Thyroid gland (tissue), 4 donors: Measurements from ENCODE around the gene DNAJA3. TPM values are rescaled to one million over a fixed set of nuclear protein-coding genes. Genes with fewer than 3 reads are reported as not detected.

Experiments
- DNase-seq, 2 donors: peaks; one replicate each; pipeline ENCODE4 v3.0.0-alpha.2; 2019
- H3K27ac ChIP-seq, 3 donors: fragments of 200-600 bp; sonication (generic); 1 replicate in 2 of 3; 2 replicates in 1 of 3; pipeline ENCODE4 v1.5.1; 2016 to 2019; ENCODE audit warnings: mild to moderate bottlenecking in 1 of 3, moderate library complexity in 1 of 3
- H3K27me3 ChIP-seq: fragments of 200-600 bp; sonication (generic); one replicate; pipeline ENCODE4 v1.5.1; 2019
- H3K36me3 ChIP-seq, 2 donors: fragments of 200-600 bp; sonication (generic); one replicate each; pipeline ENCODE4 v1.5.1; 2016 to 2019
- H3K4me1 ChIP-seq, 2 donors: fragments of 200-600 bp; sonication (generic); one replicate each; pipeline ENCODE4 v1.5.1; 2017 to 2019
- H3K4me3 ChIP-seq, 3 donors: fragments of 200-600 bp; sonication (generic); replicated peaks in 1 of 3; 1 replicate in 2 of 3; 2 replicates in 1 of 3; pipeline ENCODE4 v1.5.1; 2016; ENCODE audit warnings: mild to moderate bottlenecking in 1 of 3
- H3K9me3 ChIP-seq: fragments of 200-600 bp; sonication (generic); one replicate; pipeline ENCODE4 v1.5.1; 2017
- CTCF ChIP-seq, 6 experiments: fragments of 200-600 bp in 3 of 6; fragments of 450-650 bp in 3 of 6; sonication (generic) in 3 of 6; IDR thresholded peaks; one replicate each; pipeline ENCODE4 v1.5.1; 2016 to 2019; ENCODE audit warnings: antibody characterized with exemption in 6 of 6, mild to moderate bottlenecking in 2 of 6, inconsistent platforms in 1 of 6, moderate library complexity in 1 of 6
- POLR2A ChIP-seq, 2 donors: fragments of 450-650 bp; IDR thresholded peaks; one replicate each; pipeline ENCODE4 v1.6.1; 2017; ENCODE audit warnings: antibody characterized with exemption in 2 of 2, mild to moderate bottlenecking in 2 of 2, moderate library complexity in 1 of 2
- whole genome bisulfite sequencing, 2 donors: methylation state at CpG; one replicate each; pipeline ENCODE4 v1.1.5; 2017; 5-methylcytosine and 5-hydroxymethylcytosine counted together
- intact Hi-C: fragments of 100-400 bp; cut with DNase I; formaldehyde crosslinking; loops from one replicate; pipeline ENCODE4 v1.15.1; 2023
- total RNA-seq, 4 donors: library from RNA; depleted of rRNA; stranded (reverse); fragments of >200 nt; gene quantifications; one replicate each; pipeline ENCODE4 v1.2.3, GENCODE V29; 2016

The DNAJA3 gene
- total RNA-seq, 4 donors from 2014 or later: 41.0 to 61.0 (median 51.0) TPM

- no peak overlapping the region for H3K27ac ChIP-seq
- intact Hi-C loops: no loop called here
- peaks cover 0 to 12% of the 10 kb centered on the region in 2 donors for H3K36me3 ChIP-seq
- peaks cover 20 to 39% of the 10 kb centered on the region in 2 donors for H3K4me1 ChIP-seq
- H3K4me3 ChIP-seq: no peak overlapping the region
- no peaks in the 10 kb centered on the region for H3K27me3 ChIP-seq
- TF ChIP-seq CTCF (IDR thresholded peaks at IDR 0.05) (no peak), POLR2A (IDR thresholded peaks at IDR 0.05) (no peak)
- DNase-seq: no peak
- no peaks in the 10 kb centered on the region for H3K9me3 ChIP-seq
- WGBS, 2 donors: 77 to 82% methylated on average over 9 to 20 of the region's 20 CpGs
Observed at GRCh38 chr16:4385066-4385788, 40.4 kb upstream of the DNAJA3 start.

- peaks cover 13 to 32% of the 10 kb centered on the region in 2 donors for H3K4me1 ChIP-seq
- H3K27me3 ChIP-seq: no peaks in the 10 kb centered on the region
- H3K9me3 ChIP-seq: no peaks in the 10 kb centered on the region
- TF ChIP-seq POLR2A (IDR thresholded peaks at IDR 0.05): no peak
- TF ChIP-seq CTCF (IDR thresholded peaks at IDR 0.05): no peak
- peak overlapping the region in 1 of 3 donors; percentile 28 for H3K27ac ChIP-seq
- H3K4me3 ChIP-seq: no peak overlapping the region
- no peak for DNase-seq
- WGBS, 2 donors: 87 to 88% methylated on average over 9 to 10 of the region's 11 CpGs
- intact Hi-C loops: no loop called here
- peaks cover 0 to 12% of the 10 kb centered on the region in 2 donors for H3K36me3 ChIP-seq
Observed at GRCh38 chr16:4385789-4386450, 39.7 kb upstream of the DNAJA3 start.

- intact Hi-C loops: no loop called here
- Histone ChIP-seq H3K4me3 (no peak overlapping the region), H3K9me3 (no peaks in the 10 kb centered on the region), H3K27ac (peak overlapping the region in 2 of 3 donors; percentile 18 to 28), H3K36me3 (peaks cover 0 to 12% of the 10 kb centered on the region in 2 donors), H3K27me3 (no peaks in the 10 kb centered on the region), H3K4me1 (peaks cover 8 to 27% of the 10 kb centered on the region in 2 donors)
- WGBS, 2 donors: 55 to 100% methylated on average over 1 to 6 of the region's 8 CpGs
- TF ChIP-seq CTCF (IDR thresholded peaks at IDR 0.05) (no peak), POLR2A (IDR thresholded peaks at IDR 0.05) (no peak)
- DNase-seq: no peak
Observed at GRCh38 chr16:4386451-4386805, 39.2 kb upstream of the DNAJA3 start.

GRCh38 chr16:4386951-4387565, 38.6 kb upstream of the DNAJA3 start:
- H3K4me3 ChIP-seq: no peak overlapping the region
- H3K36me3 ChIP-seq: peaks cover 0 to 9% of the 10 kb centered on the region in 2 donors
- H3K27me3 ChIP-seq: no peaks in the 10 kb centered on the region
- 85 to 90% methylated on average over 8 to 9 of the region's 10 CpGs for WGBS, 2 donors
- peak overlapping the region in 1 of 3 donors; percentile 18 for H3K27ac ChIP-seq
- intact Hi-C loops: no loop called here
- TF ChIP-seq CTCF (IDR thresholded peaks at IDR 0.05) (no peak), POLR2A (IDR thresholded peaks at IDR 0.05) (no peak)
- DNase-seq: no peak
- H3K4me1 ChIP-seq: peaks cover 2 to 25% of the 10 kb centered on the region in 2 donors
- no peaks in the 10 kb centered on the region for H3K9me3 ChIP-seq
